Measurements from ENCODE around the gene EXOC6. TPM values are rescaled to one million over a fixed set of nuclear protein-coding genes. Genes with fewer than 3 reads are reported as not detected.

EXOC6 gene
- total RNA-seq, 8 experiments from 2014 or later, result 1.9 to 24.3 (median 14.6) TPM

DNA sequence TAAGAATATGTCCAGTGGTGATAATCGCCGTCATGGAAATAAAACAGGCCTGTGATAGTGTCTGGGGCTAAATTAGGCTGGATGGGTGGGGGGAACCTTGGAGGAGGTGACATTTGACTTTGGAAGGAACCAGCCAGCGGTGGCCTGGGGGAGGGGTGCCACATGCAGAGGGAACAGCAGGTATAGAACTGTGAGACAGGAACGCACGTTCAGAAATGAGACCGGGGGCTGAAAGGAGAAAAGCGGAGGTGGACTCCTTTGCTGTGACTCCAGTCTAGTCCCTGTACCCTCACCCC, 222.8 kb downstream of the EXOC6 start:
- 33 to 100% (median 66%) methylated on average over 1 to 2 of the region's 7 CpGs; no CpG with 5 or more reads in 4 of the 10 experiments for WGBS, 10 experiments
- no peak for ATAC-seq (replicated peaks in 6 of 8)
- Histone ChIP-seq H3K4me3 (no peak overlapping the region), H3K4me1 (replicated peaks in 1 of 2) (peaks cover 0 to 8% of the 10 kb centered on the region in 2 donors), H3K27ac (no peak overlapping the region)
- in situ Hi-C loops (cut with MboI; ENCODE audit: low pct_unique_long_range_greater_than_20kb in 2 of 9, low sequenced_read_pairs in 9 of 9, unreplicated experiment in 9 of 9), result loop anchor here in 1 of 9 experiments (25.0 kb wide), 1 partner anchor 184 kb away; no protein-coding TSS in a partner anchor

DNA sequence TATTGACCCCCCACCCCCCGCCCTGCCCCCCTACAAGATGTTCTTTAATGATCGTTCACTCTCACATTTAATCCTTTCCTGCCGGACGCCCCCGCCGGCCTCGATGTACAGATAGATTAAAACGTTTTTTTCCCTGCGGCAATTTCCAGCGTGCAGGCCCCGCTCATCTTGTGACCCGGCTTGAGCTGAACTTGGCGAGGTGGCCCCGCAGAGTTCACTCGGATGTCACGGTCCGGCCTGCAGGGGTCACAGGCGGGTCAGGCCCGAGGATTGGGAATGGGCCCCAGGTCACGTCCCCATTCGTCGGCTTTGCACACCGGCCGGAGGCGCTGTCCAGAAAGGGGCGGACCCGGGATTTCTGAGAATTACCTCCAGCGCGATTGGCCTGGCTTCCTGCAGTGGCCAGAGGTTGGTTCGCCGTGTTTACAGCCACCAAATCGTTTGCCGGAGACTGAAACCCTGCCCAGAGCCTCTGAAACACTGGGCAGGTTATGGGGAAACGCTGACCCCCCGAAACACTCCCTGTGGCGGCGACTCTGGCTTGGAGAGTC, 223.4 kb downstream of the EXOC6 start:
- WGBS, 10 experiments, result 0 to 6% (median 0%) methylated on average over 1 to 25 of the region's 37 CpGs; no CpG with 5 or more reads in 3 of the 10 experiments
- Histone ChIP-seq H3K4me3 (peak overlapping the region; percentile 13 to 44 (median 21)), H3K4me1 (replicated peaks in 1 of 2) (peaks cover 0 to 8% of the 10 kb centered on the region in 2 donors), H3K27ac (no peak overlapping the region)
- peak in 5 of 8 experiments; percentile 20 to 48 (median 28) for ATAC-seq (replicated peaks in 6 of 8)
- in situ Hi-C loops (cut with MboI; ENCODE audit: low pct_unique_long_range_greater_than_20kb in 2 of 9, low sequenced_read_pairs in 9 of 9, unreplicated experiment in 9 of 9), result loop anchor here in 1 of 9 experiments (25.0 kb wide), 1 partner anchor 184 kb away; no protein-coding TSS in a partner anchor

DNA sequence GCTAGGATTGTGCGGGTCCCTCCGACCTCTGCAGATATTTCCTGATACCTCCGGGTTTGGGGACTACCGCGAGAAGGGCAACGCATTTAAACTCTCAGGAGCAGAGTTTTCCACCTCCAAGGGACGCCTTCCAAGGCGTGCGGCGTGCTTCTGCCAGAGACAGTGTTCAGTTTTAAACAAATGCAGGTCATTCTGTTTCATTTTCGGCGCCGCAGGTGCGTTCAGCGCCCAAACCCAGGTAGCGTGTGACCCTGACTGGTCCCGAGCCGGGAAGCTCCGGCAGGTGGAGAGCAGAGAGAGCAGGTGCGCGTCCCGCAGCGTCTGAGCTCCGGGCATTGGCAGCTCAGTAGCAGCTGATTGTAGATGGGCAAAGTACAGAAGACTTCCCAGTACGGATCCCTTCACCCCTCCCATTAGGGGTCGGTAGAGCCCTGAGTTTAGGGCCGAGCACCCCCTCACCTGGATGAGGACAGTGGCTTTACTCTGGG, 223.9 kb downstream of the EXOC6 start:
- WGBS, 10 experiments, result 0 to 10% (median 3%) methylated on average over 2 to 14 of the region's 27 CpGs; no CpG with 5 or more reads in 4 of the 10 experiments
- peak in 3 of 8 experiments; percentile 2 to 26 (median 4) for ATAC-seq (replicated peaks in 6 of 8)
- in situ Hi-C loops (cut with MboI; ENCODE audit: low pct_unique_long_range_greater_than_20kb in 2 of 9, low sequenced_read_pairs in 9 of 9, unreplicated experiment in 9 of 9), result loop anchor here in 1 of 9 experiments (25.0 kb wide), 1 partner anchor 185 kb away; no protein-coding TSS in a partner anchor

DNA sequence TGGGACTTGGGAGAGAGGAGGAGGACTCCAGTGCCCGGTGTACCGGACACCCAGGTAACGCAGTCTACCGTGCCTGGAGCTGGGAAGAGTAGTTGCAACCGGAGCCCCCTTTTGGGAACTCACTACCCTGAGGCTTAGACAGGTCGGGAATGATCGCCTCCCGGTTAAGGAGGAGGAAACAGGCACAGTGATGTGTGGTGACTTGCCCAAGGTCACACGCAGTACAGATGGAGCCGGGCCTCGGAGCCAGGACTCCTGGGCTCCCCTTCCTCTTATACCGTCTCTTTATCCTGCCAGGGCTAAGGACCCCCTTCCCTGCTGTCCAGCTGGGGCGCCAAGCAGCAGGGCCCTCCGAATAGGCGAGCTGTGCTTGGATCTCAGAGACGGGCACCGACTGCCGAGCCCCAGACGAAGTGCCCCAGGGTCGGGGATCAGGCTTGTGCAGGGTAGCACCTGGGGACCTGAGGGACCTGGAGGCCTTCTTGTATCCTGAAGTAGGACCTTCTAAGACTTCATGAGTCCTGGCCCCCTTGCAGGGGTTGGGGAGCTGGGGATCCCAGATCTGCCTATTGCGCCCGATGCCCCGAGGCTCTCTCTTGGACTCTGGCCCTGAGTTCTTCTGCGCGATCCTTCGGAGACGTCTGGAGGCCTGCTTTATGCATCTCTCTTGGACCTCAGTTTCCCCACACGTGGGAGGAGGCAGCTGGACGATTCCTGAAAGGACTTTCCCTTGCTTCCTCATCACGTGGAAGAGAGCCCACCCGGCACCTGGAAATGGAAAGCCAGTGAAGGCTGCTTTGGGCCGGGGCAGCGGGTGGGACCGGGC, 224.6 kb downstream of the EXOC6 start:
- Histone ChIP-seq H3K4me1 (replicated peaks in 1 of 2) (peaks cover 0 to 8% of the 10 kb centered on the region in 2 donors), H3K27ac (no peak overlapping the region), H3K4me3 (peak overlapping the region; percentile 42 to 52 (median 45))
- 0 to 20% (median 8%) methylated on average over 2 to 12 of the region's 34 CpGs; no CpG with 5 or more reads in 5 of the 10 experiments for WGBS, 10 experiments
- in situ Hi-C loops (cut with MboI; ENCODE audit: low pct_unique_long_range_greater_than_20kb in 2 of 9, low sequenced_read_pairs in 9 of 9, unreplicated experiment in 9 of 9), result loop anchor here in 1 of 9 experiments (25.0 kb wide), 1 partner anchor 186 kb away; no protein-coding TSS in a partner anchor
- ATAC-seq (replicated peaks in 6 of 8), result peak in 2 of 8 experiments; percentile 1 to 2

More for the DNA sequence above, 223.9 kb downstream of the EXOC6 start:
- Histone ChIP-seq H3K27ac (no peak overlapping the region), H3K4me3 (peak overlapping the region; percentile 13 to 44 (median 21)), H3K4me1 (replicated peaks in 1 of 2) (peaks cover 0 to 8% of the 10 kb centered on the region in 2 donors)

DNA sequence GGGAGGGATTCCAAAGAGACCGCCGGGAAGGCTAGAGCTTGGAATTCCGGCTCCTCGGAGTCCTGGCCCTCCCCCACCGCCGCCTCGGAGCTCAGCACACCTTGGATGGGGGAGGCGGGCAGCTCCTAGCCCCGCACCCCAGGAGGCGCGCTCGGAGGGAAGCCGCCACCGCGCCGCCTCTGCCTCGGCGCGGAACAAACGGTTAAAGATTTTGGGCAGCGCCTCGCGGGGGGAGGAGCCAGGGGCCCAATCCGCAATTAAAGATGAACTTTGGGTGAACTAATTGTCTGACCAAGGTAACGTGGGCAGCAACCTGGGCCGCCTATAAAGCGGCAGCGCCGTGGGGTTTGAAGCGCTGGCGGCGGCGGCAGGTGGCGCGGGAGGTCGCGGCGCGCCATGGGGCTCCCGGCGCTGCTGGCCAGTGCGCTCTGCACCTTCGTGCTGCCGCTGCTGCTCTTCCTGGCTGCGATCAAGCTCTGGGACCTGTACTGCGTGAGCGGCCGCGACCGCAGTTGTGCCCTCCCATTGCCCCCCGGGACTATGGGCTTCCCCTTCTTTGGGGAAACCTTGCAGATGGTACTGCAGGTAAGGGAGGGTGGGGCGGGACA, 225.3 kb downstream of the EXOC6 start, which contains the start of gene CYP26A1:
Gene CYP26A1, plus strand, starts transcription at position 355 of the 608 bp plus-strand sequence. Its CDS starts 42 bp downstream, at position 397.
- peak in 7 of 8 experiments; percentile 6 to 72 (median 60) for ATAC-seq (replicated peaks in 6 of 8)
- H3K4me1 ChIP-seq (replicated peaks in 1 of 2), result peaks cover 0 to 8% of the 10 kb centered on the region in 2 donors
- peak within 1 kb of the TSS in 1 of 2 donors; percentile 10 for H3K27ac ChIP-seq
- peak within 1 kb of the TSS; percentile 42 to 52 (median 45) for H3K4me3 ChIP-seq
- 0% methylated on average over 1 to 7 of the region's 52 CpGs; no CpG with 5 or more reads in 6 of the 10 experiments for WGBS, 10 experiments
- in situ Hi-C loops (cut with MboI; ENCODE audit: low pct_unique_long_range_greater_than_20kb in 2 of 9, low sequenced_read_pairs in 9 of 9, unreplicated experiment in 9 of 9), result loop anchor here in 1 of 9 experiments (25.0 kb wide), 1 partner anchor 186 kb away; no protein-coding TSS in a partner anchor

DNA sequence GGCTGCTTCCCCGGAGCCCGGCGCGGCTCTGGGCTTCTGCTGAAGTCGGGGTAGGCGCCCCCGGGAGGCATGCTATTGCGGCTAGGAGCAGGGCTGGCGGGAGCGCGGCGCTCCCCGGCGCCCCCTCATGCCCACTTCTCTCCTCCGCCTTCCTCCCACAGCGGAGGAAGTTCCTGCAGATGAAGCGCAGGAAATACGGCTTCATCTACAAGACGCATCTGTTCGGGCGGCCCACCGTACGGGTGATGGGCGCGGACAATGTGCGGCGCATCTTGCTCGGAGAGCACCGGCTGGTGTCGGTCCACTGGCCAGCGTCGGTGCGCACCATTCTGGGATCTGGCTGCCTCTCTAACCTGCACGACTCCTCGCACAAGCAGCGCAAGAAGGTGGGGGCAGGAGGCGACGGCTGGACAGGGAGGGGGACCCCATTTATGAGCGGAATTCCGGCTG, 225.9 kb downstream of the EXOC6 start:
- 0 to 1% (median 0%) methylated on average over 5 to 27 of the region's 40 CpGs; no CpG with 5 or more reads in 7 of the 10 experiments for WGBS, 10 experiments
- peak in 6 of 8 experiments; percentile 41 to 81 (median 72) for ATAC-seq (replicated peaks in 6 of 8)
- Histone ChIP-seq H3K27ac (peak overlapping the region in 1 of 2 donors; percentile 10), H3K4me3 (peak overlapping the region; percentile 42 to 52 (median 45)), H3K4me1 (replicated peaks in 1 of 2) (peaks cover 0 to 8% of the 10 kb centered on the region in 2 donors)
- in situ Hi-C loops (cut with MboI; ENCODE audit: low pct_unique_long_range_greater_than_20kb in 2 of 9, low sequenced_read_pairs in 9 of 9, unreplicated experiment in 9 of 9), result loop anchor here in 1 of 9 experiments (25.0 kb wide), 1 partner anchor 187 kb away; no protein-coding TSS in a partner anchor

DNA sequence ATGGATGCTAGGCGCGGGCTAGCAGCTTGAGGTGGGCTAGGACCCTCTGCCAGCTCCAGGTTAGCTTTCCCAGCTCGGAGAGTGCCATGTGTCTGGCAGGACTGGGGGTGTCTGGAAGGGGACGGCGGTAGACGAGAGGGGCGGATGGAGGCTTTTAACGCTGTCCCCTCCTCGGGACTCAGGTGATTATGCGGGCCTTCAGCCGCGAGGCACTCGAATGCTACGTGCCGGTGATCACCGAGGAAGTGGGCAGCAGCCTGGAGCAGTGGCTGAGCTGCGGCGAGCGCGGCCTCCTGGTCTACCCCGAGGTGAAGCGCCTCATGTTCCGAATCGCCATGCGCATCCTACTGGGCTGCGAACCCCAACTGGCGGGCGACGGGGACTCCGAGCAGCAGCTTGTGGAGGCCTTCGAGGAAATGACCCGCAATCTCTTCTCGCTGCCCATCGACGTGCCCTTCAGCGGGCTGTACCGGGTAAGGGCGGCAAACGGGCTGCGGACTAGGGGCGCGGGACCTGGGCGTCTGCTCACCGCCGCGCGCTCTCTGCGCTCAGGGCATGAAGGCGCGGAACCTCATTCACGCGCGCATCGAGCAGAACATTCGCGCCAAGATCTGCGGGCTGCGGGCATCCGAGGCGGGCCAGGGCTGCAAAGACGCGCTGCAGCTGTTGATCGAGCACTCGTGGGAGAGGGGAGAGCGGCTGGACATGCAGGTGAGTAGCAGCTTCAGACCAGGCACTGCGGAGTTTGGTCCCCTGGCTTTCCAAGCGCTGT, 226.5 kb downstream of the EXOC6 start:
- peak overlapping the region; percentile 42 to 52 (median 45) for H3K4me3 ChIP-seq
- in situ Hi-C loops (cut with MboI; ENCODE audit: low pct_unique_long_range_greater_than_20kb in 2 of 9, low sequenced_read_pairs in 9 of 9, unreplicated experiment in 9 of 9), result loop anchor here in 3 of 9 experiments (25.0 kb wide), 3 partner anchors 187 to 413 kb away; partner anchors contain the start of genes CEP55 (in 1 of the 3) and MYOF (in 1 of the 3)

DNA sequence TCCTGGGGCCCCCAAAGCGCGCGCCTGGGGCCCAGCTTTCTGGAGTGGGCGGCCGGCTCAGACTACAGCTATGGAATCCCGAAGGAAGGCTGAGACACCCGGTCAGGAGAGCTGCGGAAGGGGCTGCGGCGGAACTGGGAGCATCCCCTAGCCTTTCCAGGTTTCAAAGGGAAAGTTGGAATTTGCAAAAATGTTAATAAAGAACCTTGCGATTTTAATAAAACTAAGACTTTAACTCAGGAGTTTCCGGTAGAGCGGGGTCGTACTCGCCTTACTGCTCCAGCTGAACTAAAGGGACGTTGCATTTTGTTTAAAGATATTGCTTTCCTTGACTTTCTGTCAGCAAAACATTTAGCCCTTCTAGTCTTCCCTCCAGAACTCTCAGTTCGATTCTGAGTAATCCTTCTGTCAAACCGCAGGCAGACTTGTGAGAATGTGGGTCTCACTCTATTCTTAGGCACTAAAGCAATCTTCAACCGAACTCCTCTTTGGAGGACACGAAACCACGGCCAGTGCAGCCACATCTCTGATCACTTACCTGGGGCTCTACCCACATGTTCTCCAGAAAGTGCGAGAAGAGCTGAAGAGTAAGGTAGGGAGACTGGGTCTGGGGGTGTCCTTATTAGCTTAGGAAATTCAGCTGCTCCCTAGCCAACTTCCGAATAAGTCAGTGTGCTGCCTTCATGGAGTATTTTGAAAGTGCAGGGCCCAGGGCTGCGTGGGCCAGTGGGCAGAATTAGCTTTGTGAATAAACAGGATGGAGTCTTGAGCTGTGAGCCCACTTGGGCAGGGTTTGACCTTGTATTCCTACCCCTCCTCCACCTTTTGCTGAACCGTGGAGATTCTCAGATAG, 227.3 kb downstream of the EXOC6 start:
- Histone ChIP-seq H3K27ac (no peak overlapping the region), H3K4me1 (replicated peaks in 1 of 2) (peaks cover 0 to 10% of the 10 kb centered on the region in 2 donors), H3K4me3 (peak overlapping the region; percentile 42 to 52 (median 45))
- in situ Hi-C loops (cut with MboI; ENCODE audit: low pct_unique_long_range_greater_than_20kb in 2 of 9, low sequenced_read_pairs in 9 of 9, unreplicated experiment in 9 of 9), result loop anchor here in 3 of 9 experiments (25.0 kb wide), 2 partner anchors 212 to 412 kb away; partner anchors contain the start of genes CEP55 (in 1 of the 3) and MYOF (in 1 of the 3)
- 8 to 100% (median 33%) methylated on average over 1 to 13 of the region's 25 CpGs; no CpG with 5 or more reads in 1 of the 10 experiments for WGBS, 10 experiments
- ATAC-seq (replicated peaks in 6 of 8), result peak in 3 of 8 experiments; percentile 1 to 2 (median 1)

More for the DNA sequence above, 226.5 kb downstream of the EXOC6 start:
- peak in 5 of 8 experiments; percentile 39 to 50 (median 43) for ATAC-seq (replicated peaks in 6 of 8)
- Histone ChIP-seq H3K27ac (peak overlapping the region in 1 of 2 donors; percentile 10), H3K4me1 (replicated peaks in 1 of 2) (peaks cover 0 to 8% of the 10 kb centered on the region in 2 donors)
- WGBS, 10 experiments, result 0 to 5% (median 3%) methylated on average over 1 to 42 of the region's 67 CpGs; no CpG with 5 or more reads in 7 of the 10 experiments

DNA sequence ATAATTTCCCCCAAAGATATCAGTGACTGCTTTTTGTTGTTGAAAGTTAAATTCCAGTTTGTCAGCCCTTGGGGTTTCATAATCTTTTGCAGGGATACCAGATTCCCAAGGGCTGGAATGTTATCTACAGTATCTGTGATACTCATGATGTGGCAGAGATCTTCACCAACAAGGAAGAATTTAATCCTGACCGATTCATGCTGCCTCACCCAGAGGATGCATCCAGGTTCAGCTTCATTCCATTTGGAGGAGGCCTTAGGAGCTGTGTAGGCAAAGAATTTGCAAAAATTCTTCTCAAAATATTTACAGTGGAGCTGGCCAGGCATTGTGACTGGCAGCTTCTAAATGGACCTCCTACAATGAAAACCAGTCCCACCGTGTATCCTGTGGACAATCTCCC, 228.6 kb downstream of the EXOC6 start:
- H3K27ac ChIP-seq, result no peak overlapping the region
- 21 to 100% (median 51%) methylated on average over 1 to 2 of the region's 2 CpGs; no CpG with 5 or more reads in 4 of the 10 experiments for WGBS, 10 experiments
- ATAC-seq (replicated peaks in 6 of 8), result no peak
- H3K4me1 ChIP-seq (replicated peaks in 1 of 2), result peaks cover 0 to 2% of the 10 kb centered on the region in 2 donors
- in situ Hi-C loops (cut with MboI; ENCODE audit: low pct_unique_long_range_greater_than_20kb in 2 of 9, low sequenced_read_pairs in 9 of 9, unreplicated experiment in 9 of 9), result loop anchor here in 3 of 9 experiments (25.0 kb wide), 2 partner anchors 210 to 410 kb away; partner anchors contain the start of genes CEP55 (in 1 of the 3) and MYOF (in 1 of the 3)
- H3K4me3 ChIP-seq, result no peak overlapping the region

DNA sequence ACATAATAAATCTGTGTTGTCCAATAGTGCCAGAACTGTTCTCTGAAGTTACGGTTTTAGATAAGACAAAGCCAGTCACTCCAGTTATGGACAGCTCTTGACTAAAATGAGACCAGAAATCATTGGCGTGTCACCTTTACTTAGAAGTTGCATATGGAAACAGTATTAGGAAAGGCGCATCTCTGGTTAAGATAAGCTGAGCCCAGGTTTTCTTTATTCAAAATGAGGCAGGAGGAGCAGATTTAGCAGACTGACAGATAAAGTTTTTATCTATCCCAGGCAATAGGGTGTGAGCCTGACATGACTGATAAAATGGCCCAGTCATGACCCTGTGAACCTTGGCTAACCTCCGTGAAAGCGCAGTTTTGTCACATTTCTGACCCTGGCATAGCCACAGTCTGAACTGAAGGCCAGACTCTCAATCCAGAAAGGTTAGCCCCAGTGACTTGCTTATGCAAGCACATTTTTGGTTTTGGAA, 229.6 kb downstream of the EXOC6 start:
- Histone ChIP-seq H3K27ac (no peak overlapping the region), H3K4me1 (replicated peaks in 1 of 2) (peaks cover 0 to 2% of the 10 kb centered on the region in 2 donors), H3K4me3 (no peak overlapping the region)
- ATAC-seq (replicated peaks in 6 of 8), result no peak
- in situ Hi-C loops (cut with MboI; ENCODE audit: low pct_unique_long_range_greater_than_20kb in 2 of 9, low sequenced_read_pairs in 9 of 9, unreplicated experiment in 9 of 9), result loop anchor here in 3 of 9 experiments (25.0 kb wide), 2 partner anchors 209 to 409 kb away; partner anchors contain the start of genes CEP55 (in 1 of the 3) and MYOF (in 1 of the 3)
- WGBS, 10 experiments, result 53 to 92% (median 78%) methylated on average over 2 to 5 of the region's 5 CpGs
